Breast epithelium (tissue), 4 donors: Measurements from ENCODE around the gene GABPB2. TPM values are rescaled to one million over a fixed set of nuclear protein-coding genes. Genes with fewer than 3 reads are reported as not detected.

Source experiments
- DNase-seq, 2 donors: peaks; one replicate each; pipeline ENCODE4 v3.0.0-alpha.2; 2019; ENCODE audit warnings: low spot score in 2 of 2
- H3K27ac ChIP-seq, 2 donors: fragments of 200-600 bp; sonication (generic) in 1 of 2; one replicate each; pipeline ENCODE4 v1.5.1; 2016 to 2019; ENCODE audit warnings: mild to moderate bottlenecking in 1 of 2
- H3K27me3 ChIP-seq, 2 donors: fragments of 200-600 bp; sonication (generic) in 1 of 2; one replicate each; pipeline versions ENCODE4 v1.5.1 to v1.6.0; 2017 to 2019; ENCODE audit warnings: control low read depth in 1 of 2, mild to moderate bottlenecking in 1 of 2
- H3K36me3 ChIP-seq: fragments of 200-600 bp; one replicate; pipeline ENCODE4 v1.5.1; 2019
- H3K4me1 ChIP-seq, 2 donors: fragments of 200-600 bp; sonication (generic); one replicate each; pipeline ENCODE4 v1.5.1; 2016 to 2019; ENCODE audit warnings: control low read depth in 1 of 2
- H3K4me3 ChIP-seq, 3 donors: fragments of 200-600 bp; sonication (generic); 1 replicate in 2 of 3; 2 replicates in 1 of 3; pipeline ENCODE4 v1.5.1; 2016 to 2019; ENCODE audit warnings: mild to moderate bottlenecking in 3 of 3, moderate library complexity in 2 of 3
- H3K9me3 ChIP-seq, 2 donors: fragments of 200-600 bp; sonication (generic) in 1 of 2; one replicate each; pipeline ENCODE4 v1.5.1; 2016 to 2019; ENCODE audit warnings: control low read depth in 1 of 2
- POLR2A ChIP-seq: fragments of 450-650 bp; IDR thresholded peaks from one replicate; pipeline ENCODE4 v1.6.1; 2016; ENCODE audit warnings: antibody characterized with exemption, mild to moderate bottlenecking, moderate library complexity
- POLR2AphosphoS5 ChIP-seq, 3 donors: sonication (generic); formaldehyde crosslinking; IDR thresholded peaks; one replicate each; pipeline ENCODE4 v1.6.1; 2017; ENCODE audit warnings: antibody characterized with exemption in 3 of 3
- intact Hi-C: fragments of 100-400 bp; cut with DNase I; formaldehyde crosslinking; loops from one replicate; pipeline ENCODE4 v1.15.1; 2023; ENCODE audit warnings: low total_unique reads
- total RNA-seq, 3 donors: library from RNA; depleted of rRNA; stranded (reverse); fragments of >200 nt; gene quantifications; one replicate each; pipeline ENCODE4 v1.1.0, GENCODE V29; 2016
- TF ChIP-seq, protein P1 (sequence below), 3 donors: fragments of 450-650 bp; IDR thresholded peaks; one replicate each; pipeline ENCODE4 v1.5.1; 2016 to 2017; ENCODE audit warnings: antibody characterized with exemption in 3 of 3, mild to moderate bottlenecking in 3 of 3, moderate library complexity in 3 of 3

The GABPB2 gene
- total RNA-seq, 3 donors from 2014 or later, result 19.5 to 32.0 (median 20.6) TPM

DNA sequence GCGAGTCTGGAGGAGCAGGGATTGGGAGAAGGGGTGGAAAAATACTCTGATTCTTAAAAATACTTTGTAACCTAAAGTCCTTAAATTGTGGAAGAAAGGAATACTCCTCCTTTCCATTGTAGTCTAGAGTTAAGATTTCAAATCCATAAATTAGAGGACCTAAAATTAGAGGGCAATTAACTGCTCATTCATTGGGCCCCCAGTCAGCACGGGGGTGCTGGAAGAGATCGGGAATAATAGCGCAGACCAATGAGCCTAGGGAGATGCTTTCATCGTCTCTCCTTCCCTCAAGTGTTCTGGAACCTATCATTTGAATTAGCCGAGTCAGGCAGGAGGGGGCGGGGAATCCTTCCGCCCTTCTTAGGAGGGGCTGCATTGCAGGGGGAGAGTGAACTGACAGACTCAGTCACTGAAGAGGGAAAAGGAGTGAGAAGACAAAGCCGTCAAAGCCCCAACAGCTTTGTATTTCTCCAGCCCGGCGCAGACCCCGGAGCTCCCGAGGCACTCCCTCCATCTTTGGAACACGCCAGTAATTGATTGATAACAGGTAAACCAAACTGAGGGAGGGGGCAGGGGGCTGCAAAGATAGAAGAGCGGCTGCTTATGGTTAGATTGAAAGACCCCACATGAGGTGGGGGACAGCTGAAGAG lies 10.4 kb upstream of the GABPB2 start, which contains the start of gene MLLT11:
TSS of gene MLLT11 (plus strand) at position 391 of the 650 bp plus-strand sequence. CDS start 6,828 bp downstream, outside the sequence.
- peaks cover 4 to 24% of the 10 kb centered on the region in 2 donors for H3K4me1 ChIP-seq
- peak within 1 kb of the TSS; percentile 89 to 96 (median 94) for H3K4me3 ChIP-seq
- no peaks in the 10 kb centered on the region for H3K27me3 ChIP-seq
- peaks cover 3% of the 10 kb centered on the region for H3K36me3 ChIP-seq
- intact Hi-C loops, result no loop called here
- H3K9me3 ChIP-seq, result no peaks in the 10 kb centered on the region
- no peak for DNase-seq
- no peak for TF ChIP-seq POLR2AphosphoS5 (IDR thresholded peaks at IDR 0.05)
- TF ChIP-seq, protein P1, sequence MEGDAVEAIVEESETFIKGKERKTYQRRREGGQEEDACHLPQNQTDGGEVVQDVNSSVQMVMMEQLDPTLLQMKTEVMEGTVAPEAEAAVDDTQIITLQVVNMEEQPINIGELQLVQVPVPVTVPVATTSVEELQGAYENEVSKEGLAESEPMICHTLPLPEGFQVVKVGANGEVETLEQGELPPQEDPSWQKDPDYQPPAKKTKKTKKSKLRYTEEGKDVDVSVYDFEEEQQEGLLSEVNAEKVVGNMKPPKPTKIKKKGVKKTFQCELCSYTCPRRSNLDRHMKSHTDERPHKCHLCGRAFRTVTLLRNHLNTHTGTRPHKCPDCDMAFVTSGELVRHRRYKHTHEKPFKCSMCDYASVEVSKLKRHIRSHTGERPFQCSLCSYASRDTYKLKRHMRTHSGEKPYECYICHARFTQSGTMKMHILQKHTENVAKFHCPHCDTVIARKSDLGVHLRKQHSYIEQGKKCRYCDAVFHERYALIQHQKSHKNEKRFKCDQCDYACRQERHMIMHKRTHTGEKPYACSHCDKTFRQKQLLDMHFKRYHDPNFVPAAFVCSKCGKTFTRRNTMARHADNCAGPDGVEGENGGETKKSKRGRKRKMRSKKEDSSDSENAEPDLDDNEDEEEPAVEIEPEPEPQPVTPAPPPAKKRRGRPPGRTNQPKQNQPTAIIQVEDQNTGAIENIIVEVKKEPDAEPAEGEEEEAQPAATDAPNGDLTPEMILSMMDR (IDR thresholded peaks at IDR 0.05), result no peak
- no peak for TF ChIP-seq POLR2A
- peak within 1 kb of the TSS; percentile 92 to 98 for H3K27ac ChIP-seq

- Histone ChIP-seq H3K27ac (peak overlapping the region; percentile 92 to 98), H3K36me3 (no peaks in the 10 kb centered on the region), H3K4me3 (peak overlapping the region; percentile 89 to 96 (median 94)), H3K9me3 (no peaks in the 10 kb centered on the region), H3K4me1 (peaks cover 4 to 25% of the 10 kb centered on the region in 2 donors), H3K27me3 (no peaks in the 10 kb centered on the region)
- intact Hi-C loops, result no loop called here
- TF ChIP-seq, protein P1 (IDR thresholded peaks at IDR 0.05), result no peak
- TF ChIP-seq POLR2A (no peak), POLR2AphosphoS5 (IDR thresholded peaks at IDR 0.05) (no peak)
- DNase-seq, result no peak
Measured at GRCh38 chr1:151060657-151061421, 9.7 kb upstream of the GABPB2 start.

DNA sequence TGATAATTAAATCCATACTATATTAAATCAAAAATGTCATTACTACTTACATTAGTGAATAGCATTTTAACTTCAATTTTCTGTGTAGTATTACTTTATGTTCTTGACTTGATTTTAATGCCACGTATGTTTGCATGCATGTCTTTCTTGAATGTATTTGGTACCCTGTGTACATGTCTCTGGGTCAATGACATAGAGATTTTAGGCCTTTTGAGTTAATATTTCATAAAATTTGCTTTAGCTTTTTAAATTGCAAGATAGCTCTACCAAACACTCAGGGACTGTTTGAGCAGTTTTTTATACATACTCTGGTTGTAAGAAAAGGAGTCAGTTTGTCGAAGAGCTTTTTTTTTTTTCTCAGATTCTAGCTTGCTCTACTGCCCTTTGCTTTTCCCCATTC lies 8.9 kb upstream of the GABPB2 start:
- Histone ChIP-seq H3K4me3 (no peak overlapping the region), H3K9me3 (no peaks in the 10 kb centered on the region), H3K27ac (no peak overlapping the region), H3K4me1 (peaks cover 1 to 18% of the 10 kb centered on the region in 2 donors), H3K27me3 (no peaks in the 10 kb centered on the region), H3K36me3 (no peaks in the 10 kb centered on the region)
- intact Hi-C loops, result no loop called here
- no peak for DNase-seq
- TF ChIP-seq POLR2A (no peak), POLR2AphosphoS5 (IDR thresholded peaks at IDR 0.05) (no peak)
- TF ChIP-seq, protein P1 (IDR thresholded peaks at IDR 0.05), result no peak

- peaks cover 0 to 6% of the 10 kb centered on the region in 2 donors for H3K4me1 ChIP-seq
- TF ChIP-seq, protein P1 (IDR thresholded peaks at IDR 0.05), result no peak
- no peak for TF ChIP-seq POLR2A
- no peak for TF ChIP-seq POLR2AphosphoS5 (IDR thresholded peaks at IDR 0.05)
- peak overlapping the region; percentile 28 to 50 for H3K27ac ChIP-seq
- H3K36me3 ChIP-seq, result no peaks in the 10 kb centered on the region
- H3K4me3 ChIP-seq, result no peak overlapping the region
- DNase-seq, result no peak
- no peaks in the 10 kb centered on the region for H3K9me3 ChIP-seq
- H3K27me3 ChIP-seq, result no peaks in the 10 kb centered on the region
- intact Hi-C loops, result no loop called here
Measured at GRCh38 chr1:151062741-151063371, 7.7 kb upstream of the GABPB2 start.
